ENCODE data around the gene UGT1A10.

- TF ChIP-seq CTCF (conservative IDR thresholded peaks at IDR 0.05; ENCODE audit: low read depth, low read length) (no peak), EZH2 (IDR thresholded peaks at IDR 0.05; ENCODE audit: borderline replicate concordance, low read depth, low read length, poor library complexity, severe bottlenecking) (no peak)
These were observed 38.7 kb upstream of the UGT1A10 start for GRCh38 chr2:233597522-233597921.
